Effector CD4-positive, alpha-beta T cell (primary cell): ENCODE results near the gene ST14.
"Not testable (repeated sequence)": the region's sequence is repeated elsewhere in the genome, so short reads cannot be mapped to it uniquely, and the experiment has no call there.

Experiments
- DNase-seq: peaks from one replicate; pipeline ENCODE4 v3.0.0-alpha.2; 2020

Gene ST14

GRCh38 chr11:130209954-130210854 is 50.6 kb downstream of the ST14 start:
- no peak for DNase-seq

- DNase-seq: no peak
Observed at GRCh38 chr11:130211144-130211543, 51.6 kb downstream of the ST14 start.

DNA sequence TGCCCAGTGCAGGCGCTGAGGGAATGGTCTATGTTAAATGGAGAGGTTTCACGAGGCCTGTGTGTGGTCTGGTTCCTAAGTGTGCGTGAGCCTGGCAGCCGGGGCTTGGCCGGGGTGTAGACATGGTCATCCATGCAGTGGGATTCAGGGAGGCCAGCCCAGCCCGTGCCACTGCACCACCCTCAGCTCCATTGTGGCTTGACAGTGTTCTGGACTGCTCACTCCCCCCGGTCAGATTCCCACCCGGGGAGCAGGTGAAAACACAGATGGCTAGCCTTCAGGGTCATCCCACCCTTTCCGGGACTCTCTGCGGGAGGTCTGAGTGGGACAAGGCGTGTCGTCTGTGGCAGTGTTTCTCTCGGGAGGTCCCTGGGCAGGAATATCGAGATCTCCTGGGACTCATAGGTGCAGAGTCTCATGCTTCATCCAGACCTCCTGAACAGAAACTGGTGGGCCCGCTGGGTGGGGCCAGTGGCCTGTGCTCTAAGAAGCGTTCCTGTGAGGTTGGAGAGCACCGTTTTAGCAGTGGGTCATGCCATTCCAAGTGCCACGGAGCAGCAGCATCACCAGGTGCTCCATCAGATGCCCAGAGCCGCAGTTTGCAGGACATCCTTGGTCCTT is 52.3 kb downstream of the ST14 start:
- DNase-seq: no peak

GRCh38 chr11:130212431-130212961 is 52.9 kb downstream of the ST14 start:
- DNase-seq: no peak

- DNase-seq: peak; percentile 58
Observed at GRCh38 chr11:130213143-130213978, 53.8 kb downstream of the ST14 start.

DNA sequence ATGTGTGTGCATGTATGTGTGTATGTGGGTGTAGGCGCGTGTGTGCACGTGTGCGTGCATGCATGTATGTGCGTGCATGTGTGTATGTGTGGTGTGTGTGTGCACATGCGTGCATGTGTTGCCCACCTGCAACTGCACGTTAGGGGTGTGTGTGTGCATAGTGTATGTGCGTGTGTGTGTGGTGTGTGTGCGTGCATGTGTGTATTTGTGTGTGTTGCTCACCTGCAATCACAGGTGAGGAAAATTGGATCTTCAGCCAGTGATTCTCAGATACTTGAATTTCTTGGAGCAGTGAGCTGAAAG is 54.3 kb downstream of the ST14 start:
- no peak for DNase-seq

GRCh38 chr11:130214861-130215530 is 55.4 kb downstream of the ST14 start:
- no peak for DNase-seq

DNA sequence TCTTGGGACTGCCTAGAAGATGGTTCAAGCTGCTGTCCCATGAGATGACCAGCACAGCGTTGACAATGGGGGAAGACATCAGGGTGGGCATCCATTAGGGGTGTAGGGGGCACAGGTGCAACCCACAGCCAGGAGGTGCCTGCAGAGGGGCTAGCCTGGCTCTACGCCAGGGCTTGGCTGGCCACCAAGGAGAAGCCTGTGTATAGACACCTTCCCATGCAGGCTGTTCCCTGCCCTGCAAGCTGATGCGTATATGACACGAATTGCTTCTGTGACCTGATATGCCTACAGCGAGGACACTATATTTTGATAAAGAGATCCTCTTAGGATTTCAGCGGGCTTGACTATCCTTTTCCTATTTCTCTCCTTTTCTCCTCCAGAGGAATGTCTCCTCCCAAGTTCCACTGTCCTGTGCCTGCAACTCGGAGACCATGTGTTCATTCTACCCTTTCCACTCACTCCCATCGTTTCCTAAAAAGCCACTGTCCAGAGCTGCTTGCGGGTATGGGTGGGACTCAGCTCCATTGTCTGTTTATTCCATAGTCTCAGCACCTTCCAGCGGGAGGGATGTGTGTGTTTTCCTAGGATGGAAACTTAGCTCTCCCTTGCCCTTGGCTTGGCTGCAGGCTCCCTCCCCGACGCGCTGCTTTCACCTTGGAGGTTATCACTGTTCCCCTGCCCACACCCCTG is 56.1 kb downstream of the ST14 start:
- no peak for DNase-seq

DNA sequence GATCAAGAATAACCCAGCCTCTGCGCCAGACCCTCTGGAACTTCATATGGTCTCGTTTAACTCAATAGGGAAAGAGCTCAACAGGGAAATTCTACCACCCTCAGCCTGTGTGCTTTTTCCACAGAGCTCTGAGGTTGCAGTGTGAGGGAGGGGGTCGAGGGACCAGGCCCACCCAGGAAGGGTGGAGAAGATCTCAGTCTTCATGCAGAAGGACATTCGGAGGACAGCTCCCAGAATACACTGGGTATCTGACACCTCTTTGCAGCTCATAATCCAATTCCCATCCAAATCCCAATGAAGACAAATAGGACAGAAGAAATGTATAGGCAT is 56.6 kb downstream of the ST14 start:
- no peak for DNase-seq

DNA sequence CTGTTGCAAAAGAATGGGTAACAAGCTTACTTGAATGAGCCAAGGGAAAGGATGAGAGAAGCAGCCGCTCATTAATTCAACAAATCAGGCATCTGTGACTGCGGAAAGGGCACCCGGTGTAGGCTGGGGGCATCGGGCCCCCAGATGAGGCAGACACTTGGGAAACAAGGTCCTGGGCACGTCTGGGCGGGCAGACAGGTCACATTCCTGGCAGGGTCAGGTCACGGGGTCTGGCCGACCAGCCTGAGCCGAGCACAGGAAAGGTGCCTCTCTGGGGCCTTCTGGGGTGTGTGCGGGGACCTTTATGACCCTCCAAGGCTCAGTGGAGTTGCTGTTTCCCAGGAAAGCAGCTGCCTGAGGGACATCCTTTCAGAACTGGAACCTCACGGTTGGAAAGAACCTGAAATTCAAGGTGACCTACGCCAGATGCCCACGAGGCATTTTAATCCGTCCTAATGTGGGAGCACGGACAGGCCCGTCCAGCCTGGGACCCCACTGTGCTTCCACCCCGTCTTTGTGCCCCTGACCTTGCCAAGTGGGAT is 57.1 kb downstream of the ST14 start:
- no peak for DNase-seq

DNA sequence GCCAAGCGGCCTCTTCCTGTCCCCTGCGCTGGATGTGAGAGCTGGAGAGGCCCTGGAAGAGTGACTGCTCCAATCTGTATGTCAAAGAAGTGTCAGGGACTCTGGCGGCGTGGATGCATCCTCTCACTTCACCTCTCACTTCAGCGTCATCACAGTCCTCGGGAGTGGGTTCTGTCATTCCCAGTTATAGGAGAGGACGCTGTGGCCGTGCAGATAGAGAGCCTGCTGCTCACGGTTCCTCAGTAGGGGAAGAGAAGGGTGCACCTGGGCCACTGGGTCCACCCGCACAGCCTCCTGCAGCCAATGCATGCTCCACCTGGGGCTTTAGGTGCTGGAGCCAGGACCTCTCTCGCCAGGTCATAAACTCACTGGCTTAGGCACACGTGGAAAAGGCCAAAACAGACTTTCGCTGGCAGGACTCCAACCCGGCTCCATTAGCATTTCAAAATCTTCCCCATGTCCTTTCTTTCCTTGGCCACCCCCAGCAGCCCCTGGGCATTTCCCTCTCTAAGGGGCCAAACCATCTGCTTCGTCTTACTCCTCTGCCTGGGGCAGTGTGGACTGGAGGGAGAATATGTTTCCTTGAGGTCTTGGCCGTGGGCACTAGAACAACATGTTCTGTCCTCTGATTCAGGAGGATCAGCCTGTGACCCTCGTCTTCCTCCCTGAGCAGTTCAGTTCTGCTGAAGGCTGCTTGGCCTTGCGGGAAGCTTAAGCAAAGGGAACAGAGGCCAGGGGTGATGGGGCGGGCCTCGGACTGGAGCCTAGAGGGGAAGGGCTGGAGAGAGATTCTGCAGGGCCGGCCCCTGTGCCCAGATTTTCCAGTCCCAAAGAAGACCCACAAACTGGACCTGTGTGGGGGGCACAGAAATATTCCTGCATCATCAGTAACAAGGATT is 57.8 kb downstream of the ST14 start:
- no peak for DNase-seq

GRCh38 chr11:130218501-130219070 is 59.0 kb downstream of the ST14 start:
- DNase-seq: no peak

GRCh38 chr11:130219148-130219547 is 59.6 kb downstream of the ST14 start:
- DNase-seq: no peak

GRCh38 chr11:130220311-130221035 is 60.9 kb downstream of the ST14 start:
- DNase-seq: no peak

GRCh38 chr11:130223291-130223971 is 63.8 kb downstream of the ST14 start:
- DNase-seq: no peak

DNA sequence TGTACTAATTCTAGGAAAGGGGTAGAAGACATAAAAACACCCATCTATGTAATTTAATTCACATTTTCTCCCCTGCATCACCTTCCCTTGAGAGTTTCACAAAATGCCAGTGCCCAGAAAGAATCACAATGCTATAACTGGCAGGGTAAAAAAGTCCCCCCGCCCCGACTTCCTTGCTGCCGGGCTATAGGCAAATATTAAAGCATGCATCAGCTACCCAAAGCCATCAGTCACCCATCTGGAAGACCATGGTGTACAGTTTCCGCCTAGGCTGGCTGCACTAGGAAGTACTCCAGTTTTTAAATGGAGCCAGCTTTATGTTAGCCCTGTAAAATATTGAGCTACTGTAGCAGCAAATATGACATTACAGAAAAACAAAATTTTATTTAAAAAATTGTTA is 67.8 kb downstream of the ST14 start:
- no peak for DNase-seq

- not testable (repeated sequence) for DNase-seq
Observed at GRCh38 chr11:130233486-130233885, 73.9 kb downstream of the ST14 start.

- not testable (repeated sequence) for DNase-seq
Observed at GRCh38 chr11:130233888-130234287, 74.3 kb downstream of the ST14 start.

DNA sequence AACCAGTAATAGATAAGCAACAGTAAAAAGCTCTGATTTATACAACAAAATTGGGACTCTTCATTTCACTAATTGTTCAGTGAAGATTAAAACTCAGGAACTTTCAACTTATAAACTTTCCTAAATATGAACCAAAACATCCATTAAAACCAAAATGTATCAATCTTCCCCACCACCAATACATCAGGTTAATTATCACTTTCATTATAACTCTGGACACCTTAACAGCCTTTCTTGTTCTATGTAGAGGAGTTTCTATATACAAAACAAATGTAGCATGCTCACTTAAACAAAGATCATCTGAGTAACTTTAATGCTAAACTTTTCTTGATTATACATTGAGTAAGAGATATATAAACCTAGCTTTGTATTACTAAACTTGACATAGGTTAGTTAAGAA is 74.7 kb downstream of the ST14 start:
- DNase-seq: no peak
